ENCODE data around the gene DNAH9.
"Not testable (repeated sequence)": the region's sequence is repeated elsewhere in the genome, so short reads cannot be mapped to it uniquely, and the experiment has no call there.

The DNAH9 gene

GRCh38 chr17:11921296-11921695, 323.0 kb downstream of the DNAH9 start:
- DNase-seq (ENCODE audit: low spot score), result no peak

GRCh38 chr17:11922638-11923037, 324.4 kb downstream of the DNAH9 start:
- no peak for DNase-seq (ENCODE audit: low spot score)

GRCh38 chr17:11924076-11924475, 325.8 kb downstream of the DNAH9 start:
- no peak for DNase-seq (ENCODE audit: low spot score)

GRCh38 chr17:11925262-11926021, 327.2 kb downstream of the DNAH9 start:
- DNase-seq (ENCODE audit: low spot score), result no peak

- DNase-seq (ENCODE audit: low spot score), result no peak
Measured at GRCh38 chr17:11928436-11928835, 330.2 kb downstream of the DNAH9 start.

- no peak for DNase-seq (ENCODE audit: low spot score)
Measured at GRCh38 chr17:11932337-11932898, 334.1 kb downstream of the DNAH9 start.

- DNase-seq (ENCODE audit: low spot score), result peak; percentile 78
Measured at GRCh38 chr17:11935734-11936406, 337.6 kb downstream of the DNAH9 start.

GRCh38 chr17:11940904-11941303, 342.6 kb downstream of the DNAH9 start:
- DNase-seq (ENCODE audit: low spot score), result no peak

GRCh38 chr17:11943086-11943485, 344.8 kb downstream of the DNAH9 start:
- not testable (repeated sequence) for DNase-seq (ENCODE audit: low spot score)

GRCh38 chr17:11943759-11944347, 345.6 kb downstream of the DNAH9 start:
- DNase-seq (ENCODE audit: low spot score), result no peak

GRCh38 chr17:11944587-11944986, 346.3 kb downstream of the DNAH9 start:
- no peak for DNase-seq (ENCODE audit: low spot score)

GRCh38 chr17:11948789-11949188, 350.5 kb downstream of the DNAH9 start:
- DNase-seq (ENCODE audit: low spot score), result no peak

- DNase-seq (ENCODE audit: low spot score), result not testable (repeated sequence)
Measured at GRCh38 chr17:11949571-11949970, 351.3 kb downstream of the DNAH9 start.

GRCh38 chr17:11950771-11951519, 352.7 kb downstream of the DNAH9 start:
- no peak for DNase-seq (ENCODE audit: low spot score)

- DNase-seq (ENCODE audit: low spot score), result no peak
Measured at GRCh38 chr17:11952610-11953009, 354.3 kb downstream of the DNAH9 start.

- DNase-seq (ENCODE audit: low spot score), result no peak
Measured at GRCh38 chr17:11953924-11954323, 355.7 kb downstream of the DNAH9 start.

GRCh38 chr17:11954936-11955335, 356.7 kb downstream of the DNAH9 start:
- DNase-seq (ENCODE audit: low spot score), result no peak

GRCh38 chr17:11969565-11969964, 371.3 kb downstream of the DNAH9 start:
- DNase-seq (ENCODE audit: low spot score), result no peak

GRCh38 chr17:11972741-11973140, 374.5 kb downstream of the DNAH9 start:
- not testable (repeated sequence) for DNase-seq (ENCODE audit: low spot score)

- no peak for DNase-seq (ENCODE audit: low spot score)
Measured at GRCh38 chr17:11979795-11980194, 381.5 kb downstream of the DNAH9 start.

- no peak for DNase-seq (ENCODE audit: low spot score)
Measured at GRCh38 chr17:11980813-11981212, 382.5 kb downstream of the DNAH9 start.

GRCh38 chr17:11981862-11982261, 383.6 kb downstream of the DNAH9 start:
- no peak for DNase-seq (ENCODE audit: low spot score)
